ENCODE data around the gene PCBP3.

The PCBP3 gene

DNA sequence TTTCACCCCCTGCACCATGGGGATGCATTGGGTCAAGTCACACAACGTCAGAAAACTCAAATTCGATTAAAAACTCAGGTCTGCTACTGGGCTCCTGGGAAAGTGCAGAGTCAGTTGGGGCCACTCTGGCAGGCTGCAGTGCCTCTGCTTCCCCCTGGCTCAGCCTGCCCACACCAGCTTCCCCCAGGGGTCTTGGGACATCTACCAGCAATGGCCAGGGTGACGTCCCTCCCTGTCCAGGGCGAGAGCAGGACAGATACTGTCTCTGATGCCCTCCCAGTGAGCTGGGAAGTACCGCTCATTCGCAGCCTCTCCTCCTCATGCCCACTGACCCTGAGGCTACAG, 231.9 kb downstream of the PCBP3 start:
- DNase-seq (ENCODE audit: low spot score): no peak

DNA sequence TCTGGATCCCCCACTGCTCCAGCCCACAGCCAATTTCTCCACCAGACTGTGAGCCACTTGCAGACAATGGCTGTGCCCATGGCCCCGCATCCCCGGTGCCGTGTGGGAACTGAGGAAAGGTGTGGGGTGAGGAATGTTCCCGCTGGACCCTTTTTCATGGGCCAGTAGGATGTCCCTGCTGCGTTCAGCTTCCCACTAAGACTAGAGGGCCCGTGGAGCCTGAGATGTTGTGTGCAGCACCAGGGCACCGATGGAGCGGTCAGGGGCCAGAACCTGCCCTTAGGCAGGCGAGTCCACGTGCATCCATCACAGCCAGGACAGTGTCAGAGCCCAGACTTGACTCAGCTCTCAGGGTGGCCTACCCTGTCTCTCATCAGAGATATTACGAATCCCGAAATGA, 232.4 kb downstream of the PCBP3 start:
- no peak for DNase-seq (ENCODE audit: low spot score)

DNA sequence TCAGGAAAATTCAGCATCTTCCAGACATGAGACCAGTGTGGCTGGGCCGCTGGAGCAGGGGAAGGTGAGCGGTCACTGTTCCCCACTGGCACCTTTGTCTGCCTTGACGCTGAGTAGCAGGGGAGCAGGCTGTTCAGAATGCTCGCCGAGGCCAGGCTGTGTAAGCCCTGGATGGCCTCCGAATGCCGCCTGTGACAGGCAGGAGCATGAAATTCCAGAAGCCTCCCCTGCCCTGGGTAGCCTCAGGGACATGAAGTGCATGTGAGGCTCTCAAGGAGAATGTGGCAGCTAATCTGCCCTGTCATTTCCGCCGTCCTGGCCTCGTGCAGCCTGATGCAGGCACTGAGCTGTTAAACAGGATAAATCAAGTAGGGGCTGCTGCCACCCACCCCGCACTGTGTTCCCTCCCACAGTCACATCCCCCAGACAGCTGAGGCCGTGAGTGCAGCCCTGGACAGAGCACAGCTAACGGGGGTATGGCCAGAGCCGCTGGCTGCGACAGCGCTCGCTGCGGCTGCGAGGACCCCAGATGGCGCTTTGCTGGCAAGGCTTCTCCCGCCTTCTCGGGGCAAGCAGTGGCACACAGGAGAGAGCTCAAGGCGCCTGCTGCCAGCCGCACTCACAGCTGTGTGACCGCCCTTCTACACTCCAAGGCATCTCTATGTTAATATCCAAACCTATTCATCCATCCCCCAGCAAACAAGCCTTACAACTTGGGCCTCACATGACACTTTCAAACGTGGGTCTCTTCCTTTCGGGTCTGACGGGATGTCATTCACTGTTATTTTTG, 233.1 kb downstream of the PCBP3 start:
- DNase-seq (ENCODE audit: low spot score): no peak

DNA sequence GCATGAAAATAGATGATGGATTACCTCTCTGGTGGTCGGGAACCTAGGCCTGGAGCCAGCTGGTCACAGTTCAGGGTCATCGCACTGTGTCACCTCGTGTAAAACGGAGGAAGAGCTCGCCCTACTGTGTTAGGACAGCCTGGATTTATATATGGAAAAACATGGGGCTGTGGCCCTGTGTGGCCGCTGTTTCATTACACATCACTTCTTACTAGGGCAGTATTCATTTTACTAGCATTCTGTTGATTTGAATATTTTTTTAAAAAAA, 233.6 kb downstream of the PCBP3 start:
- DNase-seq (ENCODE audit: low spot score): no peak

DNA sequence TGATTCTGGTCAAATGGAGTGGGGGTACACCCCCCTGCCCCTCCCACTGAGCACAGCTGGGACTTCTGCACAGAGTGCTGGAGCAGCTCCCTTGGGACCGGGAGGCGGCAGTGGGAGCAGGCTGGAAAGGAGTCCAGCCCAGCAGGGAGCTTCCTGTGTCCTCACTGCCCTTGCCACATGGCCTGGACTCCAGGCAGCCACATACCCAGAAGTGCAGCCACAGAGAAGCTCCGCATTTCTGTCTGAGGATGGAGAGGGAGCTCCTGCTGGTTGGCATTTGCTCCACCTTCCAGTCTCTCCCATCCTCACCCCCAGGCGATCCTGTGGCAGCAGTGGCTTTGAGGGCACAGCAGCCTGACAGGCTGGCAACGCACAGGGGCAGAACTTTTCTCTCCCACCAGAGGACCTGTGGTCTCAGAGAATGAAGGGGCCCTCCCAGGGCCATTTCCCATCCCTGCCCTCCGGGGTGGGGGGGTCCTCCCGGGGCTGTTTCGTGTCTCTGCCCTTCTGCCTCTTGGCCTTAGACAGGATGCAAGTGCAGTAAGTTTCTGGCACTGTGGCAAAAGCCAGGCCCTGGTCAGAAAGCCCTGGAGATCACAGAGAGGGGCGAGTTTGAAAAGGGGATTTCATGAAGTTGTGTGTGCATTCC, 234.4 kb downstream of the PCBP3 start:
- no peak for DNase-seq (ENCODE audit: low spot score)

DNA sequence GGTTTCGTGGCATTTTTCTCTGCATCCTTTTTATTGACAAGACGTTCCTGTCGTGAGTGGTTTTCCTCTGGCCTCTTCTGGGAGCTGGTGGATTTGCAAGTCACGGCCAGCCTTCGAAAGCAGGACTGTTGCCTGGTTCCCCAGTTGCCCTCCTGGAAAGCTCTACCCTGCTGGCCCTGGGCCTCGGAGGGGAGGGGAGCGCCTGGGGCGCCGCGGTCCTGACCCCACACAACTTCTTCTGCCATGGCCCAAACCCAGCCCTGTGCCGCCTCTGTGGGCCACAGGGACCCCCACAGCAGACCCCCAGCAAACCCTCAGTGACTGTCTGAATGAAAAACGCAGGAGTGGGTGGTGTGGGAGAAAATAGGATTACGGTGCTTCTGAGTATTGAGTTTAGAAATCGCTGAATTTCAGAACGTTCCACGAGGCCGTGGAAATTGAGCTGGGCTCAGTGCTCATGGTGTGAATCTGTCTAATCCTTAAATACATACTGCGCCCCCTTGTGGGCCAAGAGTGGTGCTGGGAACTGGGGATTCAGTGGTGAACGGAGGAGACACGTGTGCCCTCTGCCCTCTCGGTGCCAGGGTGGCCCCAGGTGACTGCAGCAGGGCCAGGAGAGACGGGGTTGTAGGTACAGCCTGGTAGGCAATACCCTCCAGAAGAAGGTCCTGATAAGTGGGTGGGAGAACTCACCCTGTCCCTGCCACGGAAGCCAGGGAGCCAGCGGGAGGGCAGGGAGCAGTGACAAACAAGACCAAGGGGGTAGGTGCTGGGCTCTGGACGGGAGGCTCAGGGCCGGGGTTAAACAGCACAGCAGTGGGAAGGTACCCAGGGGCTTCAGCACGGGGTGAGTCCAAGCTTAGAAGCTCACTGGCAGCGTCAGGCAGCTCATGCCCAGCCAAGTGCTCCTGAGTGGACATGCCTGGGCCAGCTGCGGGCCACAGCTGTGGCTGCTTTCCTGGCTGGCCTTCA, 236.9 kb downstream of the PCBP3 start:
- DNase-seq (ENCODE audit: low spot score): peak; percentile 58

DNA sequence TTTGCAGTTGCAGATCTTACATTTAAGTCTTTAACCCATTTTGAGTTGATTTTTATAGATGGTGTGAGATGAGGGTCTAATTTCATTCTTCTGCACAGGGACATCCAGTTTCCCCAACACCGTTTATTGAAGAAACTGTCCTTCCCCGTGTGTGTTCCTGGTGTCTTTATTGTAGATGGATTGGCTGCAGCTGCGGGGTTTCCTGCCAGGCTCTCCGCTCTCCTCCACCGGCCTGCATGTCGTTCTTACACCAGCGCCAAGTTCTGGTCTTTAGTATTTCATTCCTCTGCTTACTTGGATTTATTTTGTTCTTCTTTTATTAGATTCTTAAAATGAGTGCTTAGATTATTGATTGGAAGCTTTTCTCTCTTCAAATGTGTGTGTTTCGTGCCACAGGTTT, 239.1 kb downstream of the PCBP3 start:
- DNase-seq (ENCODE audit: low spot score): no peak

DNA sequence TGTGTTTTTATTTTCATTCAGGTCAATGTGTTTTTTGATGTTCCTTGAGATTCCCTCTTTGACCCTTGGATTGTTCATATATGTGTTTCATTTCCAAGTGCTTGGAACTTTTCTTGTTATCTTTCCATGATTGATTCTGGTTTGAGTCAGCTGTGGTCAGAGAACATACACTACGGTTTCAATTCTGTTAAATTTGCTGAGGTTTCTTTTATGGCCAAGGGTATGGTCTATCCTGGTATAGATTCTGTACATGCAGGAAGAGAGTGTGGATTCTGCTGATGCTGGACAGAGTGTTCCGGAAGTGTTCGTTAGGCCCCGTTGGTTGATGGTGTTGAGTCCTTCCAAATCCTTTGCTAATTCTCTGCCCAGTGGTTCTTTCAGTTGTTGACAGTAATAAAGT, 239.6 kb downstream of the PCBP3 start:
- no peak for DNase-seq (ENCODE audit: low spot score)

DNA sequence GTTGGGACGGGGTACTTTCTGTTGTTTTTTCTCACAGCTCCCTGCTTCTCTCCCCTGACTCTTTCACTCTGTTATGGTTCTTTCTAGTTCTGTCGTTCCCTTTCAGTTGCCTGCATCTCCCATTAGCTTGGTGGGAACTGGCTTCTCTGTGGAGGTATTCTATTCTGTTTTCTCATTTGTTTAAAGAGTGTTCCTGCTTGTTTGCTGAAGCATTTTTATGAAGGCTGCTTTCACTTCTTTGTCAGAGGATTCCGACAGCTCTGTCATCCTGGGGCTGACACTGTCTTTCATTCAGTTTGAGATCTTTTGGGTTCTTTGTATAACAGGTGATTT, 242.0 kb downstream of the PCBP3 start:
- no peak for DNase-seq (ENCODE audit: low spot score)

DNA sequence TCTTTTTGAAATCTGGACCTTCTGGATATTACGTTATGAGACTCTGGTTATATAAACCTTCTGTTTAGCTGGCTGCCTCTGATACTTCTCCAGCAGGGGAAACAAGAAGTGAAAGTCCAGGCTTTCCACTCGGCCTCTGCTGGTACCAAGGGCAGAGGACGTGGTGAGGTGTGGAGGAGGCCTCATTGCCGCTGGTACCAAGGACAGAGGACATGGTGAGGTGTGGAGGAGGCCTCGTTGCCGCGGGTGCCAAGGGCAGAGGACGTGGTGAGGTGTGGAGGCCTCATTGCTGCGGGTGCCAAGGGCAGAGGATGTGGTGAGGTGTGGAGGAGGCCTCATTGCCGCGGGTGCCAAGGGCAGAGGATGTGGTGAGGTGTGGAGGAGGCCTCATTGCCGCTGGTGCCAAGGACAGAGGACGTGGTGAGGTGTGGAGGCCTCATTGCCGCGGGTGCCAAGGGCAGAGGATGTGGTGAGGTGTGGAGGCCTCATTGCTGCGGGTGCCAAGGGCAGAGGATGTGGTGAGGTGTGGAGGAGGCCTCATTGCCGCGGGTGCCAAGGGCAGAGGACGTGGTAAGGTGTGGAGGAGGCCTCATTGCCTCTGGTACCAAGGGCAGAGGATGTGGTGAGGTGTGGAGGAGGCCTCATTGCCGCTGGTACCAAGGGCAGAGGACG, 242.5 kb downstream of the PCBP3 start:
- peak; percentile 28 for DNase-seq (ENCODE audit: low spot score)

DNA sequence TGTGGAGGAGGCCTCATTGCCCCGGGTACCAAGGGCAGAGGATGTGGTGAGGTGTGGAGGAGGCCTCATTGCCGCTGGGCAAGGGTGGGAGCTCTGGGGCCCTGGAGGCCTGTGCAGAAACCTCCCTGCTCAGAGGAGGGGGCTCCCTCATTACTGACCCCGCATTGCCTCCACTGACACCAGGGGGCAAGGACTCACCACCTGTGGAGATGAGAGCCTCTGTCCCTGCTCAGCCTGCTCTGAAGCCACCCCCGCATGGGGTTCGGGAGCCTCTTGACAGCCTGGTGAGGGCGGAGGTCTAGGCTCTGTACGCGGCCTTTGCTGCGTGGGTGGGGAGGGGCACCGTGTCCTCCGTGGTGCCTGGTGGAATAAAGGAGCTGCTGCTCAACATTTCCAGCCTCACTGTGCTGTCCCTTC, 243.1 kb downstream of the PCBP3 start:
- no peak for DNase-seq (ENCODE audit: low spot score)

DNA sequence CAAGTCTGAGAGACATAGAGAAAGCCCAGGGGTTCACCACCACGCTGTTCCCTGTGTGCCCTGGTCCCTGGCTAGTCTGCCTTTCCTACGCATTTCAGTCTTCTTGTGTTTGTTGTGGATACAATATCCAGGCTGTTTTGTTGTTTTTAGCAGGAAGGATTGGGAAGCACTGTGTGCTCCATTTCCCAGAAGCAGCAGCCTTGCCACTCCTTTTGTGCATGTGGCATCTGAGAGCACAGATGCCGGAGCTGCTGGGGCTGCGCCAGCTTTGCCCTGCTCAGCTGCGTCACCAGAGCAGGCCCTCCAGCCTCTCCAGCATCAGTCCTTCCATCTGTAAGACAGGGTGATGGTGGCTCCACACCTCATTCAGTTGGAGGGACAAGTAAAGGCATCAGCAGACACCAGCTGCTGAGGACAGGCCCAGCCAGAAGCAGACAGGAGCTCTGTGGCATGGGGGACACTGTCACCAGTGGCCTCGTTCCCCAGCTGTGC, 243.6 kb downstream of the PCBP3 start:
- no peak for DNase-seq (ENCODE audit: low spot score)

DNA sequence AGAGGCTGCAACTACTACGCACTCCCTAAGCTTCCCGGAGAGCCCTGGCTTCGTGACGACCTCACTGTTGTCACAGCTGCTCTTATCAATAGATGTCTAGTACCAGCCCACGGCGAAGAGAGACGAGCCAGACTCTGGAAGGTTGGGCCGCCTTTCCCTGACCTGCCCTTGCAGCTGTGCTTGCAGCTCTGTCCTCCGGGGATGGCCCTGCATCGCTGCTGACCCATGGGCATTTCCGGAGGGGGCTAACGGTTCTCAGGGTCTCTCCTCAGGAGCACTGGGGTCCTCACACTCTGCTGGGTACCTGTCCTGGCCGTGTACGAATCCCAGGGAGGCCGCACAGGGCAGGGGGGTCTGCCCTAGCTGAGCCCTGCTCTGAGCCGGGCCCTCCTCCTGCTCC, 244.3 kb downstream of the PCBP3 start:
- DNase-seq (ENCODE audit: low spot score): no peak

DNA sequence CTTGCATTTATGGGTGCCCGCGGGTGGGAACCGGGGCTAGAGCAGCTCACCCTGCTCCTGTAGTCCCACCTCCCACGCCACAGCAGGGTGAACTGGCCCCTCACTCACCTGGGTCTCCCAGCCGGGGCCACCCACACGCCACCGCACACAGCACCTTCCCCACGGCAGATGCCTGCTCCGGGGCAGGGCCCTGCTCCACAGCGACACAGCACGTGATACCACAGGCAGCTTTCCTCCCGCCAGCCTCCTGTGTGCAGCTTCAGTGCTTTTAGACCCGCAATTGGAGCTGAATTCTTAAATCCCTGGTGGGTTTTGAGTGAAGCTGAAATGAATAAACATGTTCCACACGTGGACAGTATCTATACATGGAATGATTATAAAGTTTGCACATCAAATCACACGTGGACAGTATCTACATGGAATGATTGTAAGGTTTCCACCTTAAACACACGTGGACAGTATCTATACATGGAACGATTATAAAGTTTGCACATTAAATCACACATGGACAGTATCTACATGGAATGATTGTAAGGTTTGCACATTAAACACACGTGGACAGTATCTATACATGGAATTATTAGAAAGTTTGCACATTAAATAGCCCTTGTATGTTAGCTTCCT, 245.0 kb downstream of the PCBP3 start:
- DNase-seq (ENCODE audit: low spot score): no peak

DNA sequence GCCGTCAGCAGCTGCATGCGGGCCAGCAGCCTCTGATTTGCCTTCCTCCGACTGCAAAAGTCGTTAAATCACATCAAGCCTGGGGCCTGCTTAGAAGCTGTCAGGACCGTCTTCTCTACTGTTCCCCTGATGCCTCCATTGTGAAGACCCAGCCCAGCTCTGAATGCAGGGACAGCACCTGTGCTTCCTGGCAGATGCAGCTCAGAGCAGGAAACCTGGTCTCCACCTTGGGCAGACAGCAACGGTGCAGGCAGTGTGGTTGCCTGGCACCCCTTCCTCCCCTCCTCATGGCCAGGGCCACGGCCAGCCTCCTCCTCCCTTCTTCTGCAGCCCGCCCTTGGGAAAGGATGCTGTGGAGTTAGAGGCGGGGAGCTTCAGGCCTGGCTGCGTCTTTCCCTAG, 245.7 kb downstream of the PCBP3 start:
- DNase-seq (ENCODE audit: low spot score): no peak

DNA sequence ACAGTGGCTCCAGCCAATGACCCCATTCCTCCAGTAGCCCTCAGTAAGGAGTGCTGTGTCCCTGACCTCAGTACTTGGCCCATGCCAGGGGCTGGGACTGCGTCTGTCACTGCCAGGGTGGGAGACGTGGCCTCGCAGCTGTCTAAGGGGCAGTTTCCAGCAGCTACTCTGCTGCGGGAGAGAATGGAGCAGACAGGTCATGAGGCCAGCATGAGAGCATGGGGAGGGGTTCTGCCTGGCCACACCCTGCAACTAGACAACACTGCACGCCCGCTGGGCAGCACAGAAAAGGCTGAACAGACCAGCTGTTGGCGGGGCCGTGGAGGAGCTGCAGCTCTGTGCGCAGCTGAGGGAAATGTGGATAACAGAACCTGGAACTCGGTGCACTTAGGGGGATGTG, 246.4 kb downstream of the PCBP3 start:
- DNase-seq (ENCODE audit: low spot score): no peak

DNA sequence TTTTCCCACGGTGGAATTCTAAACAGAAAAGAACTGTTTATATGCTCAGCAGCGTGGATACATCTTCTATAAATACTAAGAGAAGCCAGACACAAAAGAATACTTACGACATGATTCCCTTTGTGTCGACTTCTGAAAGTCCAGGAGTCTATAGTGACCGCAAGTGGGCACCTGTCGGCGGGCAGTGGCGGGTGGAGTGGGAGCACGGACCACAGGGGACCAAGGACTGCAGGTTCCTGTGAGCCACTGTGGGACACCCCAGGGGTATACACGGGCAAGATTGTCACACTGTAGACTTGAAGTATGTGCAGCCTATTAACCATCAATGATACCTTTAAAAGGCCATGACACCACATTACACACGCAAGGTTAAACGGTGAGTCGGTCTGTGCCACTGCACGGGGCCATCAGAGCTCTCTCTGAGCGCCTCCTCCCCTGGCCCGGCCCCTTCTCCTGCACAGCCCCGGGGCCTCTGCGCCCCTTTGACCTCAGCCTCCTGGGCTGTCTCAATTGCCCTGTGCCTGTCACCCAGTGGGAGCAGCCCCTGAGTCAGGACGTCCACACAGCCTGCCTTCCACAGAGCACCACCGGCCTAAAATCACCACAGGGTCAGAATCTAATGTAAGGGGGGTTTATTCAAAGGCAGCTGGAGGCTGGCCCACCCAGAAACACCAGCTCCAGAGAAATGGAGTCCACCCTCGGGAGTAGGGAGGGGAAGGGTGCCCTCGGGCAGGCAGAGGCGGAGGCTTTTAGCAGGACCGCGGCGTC, 248.0 kb downstream of the PCBP3 start:
- no peak for DNase-seq (ENCODE audit: low spot score)

DNA sequence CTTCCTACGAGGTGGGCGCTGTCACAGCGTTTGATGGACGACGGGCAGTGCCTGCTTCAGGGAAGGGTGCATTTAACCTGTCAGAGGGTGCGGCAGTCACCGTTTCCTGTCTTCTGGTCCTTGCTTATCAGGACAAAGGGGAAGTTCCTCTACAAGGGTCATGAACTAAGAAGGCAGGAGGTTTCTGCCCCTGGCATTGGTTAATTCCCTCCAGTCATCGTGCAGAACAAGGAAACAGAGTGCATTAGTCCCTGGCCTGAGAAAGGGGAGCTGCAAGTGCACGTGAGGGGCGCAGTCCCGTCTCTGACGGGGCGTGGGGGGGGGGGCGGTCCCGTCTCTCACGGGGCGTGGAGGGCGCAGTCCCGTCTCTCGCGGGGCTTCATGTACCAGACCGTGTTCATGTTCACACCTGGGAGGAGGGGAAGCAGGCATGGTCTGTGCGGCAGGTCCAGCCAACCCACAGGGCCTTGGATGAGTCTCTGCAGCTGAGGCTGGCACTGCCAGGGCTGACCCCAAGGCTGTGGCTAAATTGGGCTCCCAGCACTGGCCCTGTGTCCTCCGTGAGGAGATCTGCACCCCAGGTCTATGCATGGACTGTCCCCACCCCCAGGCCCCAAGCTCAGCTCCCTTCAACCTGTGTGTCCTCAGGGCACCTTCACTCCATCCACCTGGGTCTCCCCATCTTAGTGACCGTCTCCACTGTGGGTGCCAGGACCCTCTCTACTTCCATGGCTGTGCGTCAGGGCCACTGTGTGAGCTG, 248.8 kb downstream of the PCBP3 start:
- no peak for DNase-seq (ENCODE audit: low spot score)

DNA sequence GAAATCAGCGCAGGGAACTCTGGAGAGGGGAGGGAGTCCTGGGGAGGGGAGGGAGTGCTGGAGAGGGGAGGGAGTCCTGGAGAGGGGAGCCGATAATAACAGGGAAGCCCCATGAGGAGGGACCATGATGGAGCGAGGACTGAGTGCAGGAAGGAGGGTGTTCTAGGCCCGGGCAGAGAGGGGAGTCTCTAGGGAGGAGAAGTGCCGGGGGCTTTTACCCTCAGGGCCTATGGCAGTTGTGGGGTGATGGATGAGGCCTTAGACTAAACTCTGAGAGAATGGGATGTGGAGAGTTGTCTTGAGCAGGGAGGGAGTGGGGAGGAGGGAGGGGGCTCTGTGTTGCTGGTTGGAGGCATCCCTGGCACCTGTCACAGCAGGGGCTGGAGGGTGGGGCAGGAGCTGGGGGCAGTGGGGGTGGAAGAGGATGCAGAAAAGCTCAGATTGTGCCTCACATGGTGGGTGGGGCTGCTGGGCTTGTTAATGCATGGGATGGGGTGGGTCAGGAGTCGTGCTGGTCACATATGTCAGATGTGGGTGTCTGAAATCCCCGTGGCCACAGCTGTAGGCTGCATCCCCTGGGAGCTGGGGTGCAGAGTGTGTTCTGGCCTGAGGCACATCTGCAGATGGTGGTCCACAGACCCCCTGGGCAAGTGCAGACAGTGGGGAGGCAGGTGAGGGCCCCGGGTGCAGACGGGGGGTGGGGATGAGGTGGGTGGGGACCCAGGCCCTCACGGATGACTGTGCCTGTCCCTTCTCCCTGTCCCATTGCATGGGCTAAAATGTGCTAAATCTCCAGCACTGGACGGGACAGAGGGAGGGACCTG, 249.6 kb downstream of the PCBP3 start:
- DNase-seq (ENCODE audit: low spot score): no peak

Data from germinal center (tissue), 1 donor.